Measurements from ENCODE around the gene HLCS. TPM values are rescaled to one million over a fixed set of nuclear protein-coding genes. Genes with fewer than 3 reads are reported as not detected.

Gene HLCS
- total RNA-seq, 1 donor from 2014 or later = 21.9 TPM

- TF ChIP-seq CTCF (conservative IDR thresholded peaks at IDR 0.05) = no peak
- Mint-ChIP-seq H3K9me3 (no peaks in the 10 kb centered on the region), H3K4me1 (no peaks in the 10 kb centered on the region), H3K27ac (ENCODE audit: unreplicated experiment) (no peak overlapping the region), H3K27me3 (ENCODE audit: low read depth) (peaks cover 15% of the 10 kb centered on the region), H3K36me3 (ENCODE audit: low read depth) (no peaks in the 10 kb centered on the region), H3K4me3 (no peak overlapping the region)
- no peak for DNase-seq (ENCODE audit: low read depth, low spot score)
Observed at GRCh38 chr21:36728371-36729111, 237.9 kb downstream of the HLCS start.

GRCh38 chr21:36727866-36728265 lies 238.6 kb downstream of the HLCS start:
- no peak overlapping the region for H3K27ac Mint-ChIP-seq (ENCODE audit: unreplicated experiment)
- H3K4me3 Mint-ChIP-seq = no peak overlapping the region
- no peaks in the 10 kb centered on the region for H3K36me3 Mint-ChIP-seq (ENCODE audit: low read depth)
- H3K9me3 Mint-ChIP-seq = no peaks in the 10 kb centered on the region
- TF ChIP-seq CTCF (conservative IDR thresholded peaks at IDR 0.05) = no peak
- DNase-seq (ENCODE audit: low read depth, low spot score) = no peak
- peaks cover 15% of the 10 kb centered on the region for H3K27me3 Mint-ChIP-seq (ENCODE audit: low read depth)
- no peaks in the 10 kb centered on the region for H3K4me1 Mint-ChIP-seq

- DNase-seq (ENCODE audit: low read depth, low spot score) = no peak
- H3K36me3 Mint-ChIP-seq (ENCODE audit: low read depth) = no peaks in the 10 kb centered on the region
- H3K27me3 Mint-ChIP-seq (ENCODE audit: low read depth) = peaks cover 11% of the 10 kb centered on the region
- no peaks in the 10 kb centered on the region for H3K4me1 Mint-ChIP-seq
- no peaks in the 10 kb centered on the region for H3K9me3 Mint-ChIP-seq
- no peak for TF ChIP-seq CTCF (conservative IDR thresholded peaks at IDR 0.05)
- no peak overlapping the region for H3K4me3 Mint-ChIP-seq
- no peak overlapping the region for H3K27ac Mint-ChIP-seq (ENCODE audit: unreplicated experiment)
Observed at GRCh38 chr21:36725793-36726386, 240.6 kb downstream of the HLCS start.

GRCh38 chr21:36724660-36725059 lies 241.8 kb downstream of the HLCS start:
- Mint-ChIP-seq H3K27ac (ENCODE audit: unreplicated experiment) (no peak overlapping the region), H3K4me1 (no peaks in the 10 kb centered on the region), H3K27me3 (ENCODE audit: low read depth) (peaks cover 7% of the 10 kb centered on the region), H3K4me3 (no peak overlapping the region), H3K36me3 (ENCODE audit: low read depth) (no peaks in the 10 kb centered on the region), H3K9me3 (no peaks in the 10 kb centered on the region)
- DNase-seq (ENCODE audit: low read depth, low spot score) = no peak
- TF ChIP-seq CTCF (conservative IDR thresholded peaks at IDR 0.05) = no peak

- DNase-seq (ENCODE audit: low read depth, low spot score) = no peak
- TF ChIP-seq CTCF (conservative IDR thresholded peaks at IDR 0.05) = no peak
- peaks cover 13% of the 10 kb centered on the region for H3K27me3 Mint-ChIP-seq (ENCODE audit: low read depth)
- peaks cover 6% of the 10 kb centered on the region for H3K4me1 Mint-ChIP-seq
- no peak overlapping the region for H3K4me3 Mint-ChIP-seq
- H3K36me3 Mint-ChIP-seq (ENCODE audit: low read depth) = no peaks in the 10 kb centered on the region
- H3K27ac Mint-ChIP-seq (ENCODE audit: unreplicated experiment) = no peak overlapping the region
- H3K9me3 Mint-ChIP-seq = no peaks in the 10 kb centered on the region
Observed at GRCh38 chr21:36723371-36723881, 243.0 kb downstream of the HLCS start.
